ENCODE data around the gene CDKAL1. TPM values are rescaled to one million over a fixed set of nuclear protein-coding genes. Genes with fewer than 3 reads are reported as not detected.
"Not testable (repeated sequence)": the region's sequence is repeated elsewhere in the genome, so short reads cannot be mapped to it uniquely, and the experiment has no call there.

CDKAL1 gene
- 10.2 TPM for total RNA-seq
- long read RNA-seq, transcript CDKAL1-201 (16 exons, 3,272 nt), result major isoform, 5 of 10 reads
- long read RNA-seq, partial matches to known transcripts, result 3 of 10 reads
- long read RNA-seq, other reads (novel, unspliced or antisense), result 2 of 10 reads

DNA sequence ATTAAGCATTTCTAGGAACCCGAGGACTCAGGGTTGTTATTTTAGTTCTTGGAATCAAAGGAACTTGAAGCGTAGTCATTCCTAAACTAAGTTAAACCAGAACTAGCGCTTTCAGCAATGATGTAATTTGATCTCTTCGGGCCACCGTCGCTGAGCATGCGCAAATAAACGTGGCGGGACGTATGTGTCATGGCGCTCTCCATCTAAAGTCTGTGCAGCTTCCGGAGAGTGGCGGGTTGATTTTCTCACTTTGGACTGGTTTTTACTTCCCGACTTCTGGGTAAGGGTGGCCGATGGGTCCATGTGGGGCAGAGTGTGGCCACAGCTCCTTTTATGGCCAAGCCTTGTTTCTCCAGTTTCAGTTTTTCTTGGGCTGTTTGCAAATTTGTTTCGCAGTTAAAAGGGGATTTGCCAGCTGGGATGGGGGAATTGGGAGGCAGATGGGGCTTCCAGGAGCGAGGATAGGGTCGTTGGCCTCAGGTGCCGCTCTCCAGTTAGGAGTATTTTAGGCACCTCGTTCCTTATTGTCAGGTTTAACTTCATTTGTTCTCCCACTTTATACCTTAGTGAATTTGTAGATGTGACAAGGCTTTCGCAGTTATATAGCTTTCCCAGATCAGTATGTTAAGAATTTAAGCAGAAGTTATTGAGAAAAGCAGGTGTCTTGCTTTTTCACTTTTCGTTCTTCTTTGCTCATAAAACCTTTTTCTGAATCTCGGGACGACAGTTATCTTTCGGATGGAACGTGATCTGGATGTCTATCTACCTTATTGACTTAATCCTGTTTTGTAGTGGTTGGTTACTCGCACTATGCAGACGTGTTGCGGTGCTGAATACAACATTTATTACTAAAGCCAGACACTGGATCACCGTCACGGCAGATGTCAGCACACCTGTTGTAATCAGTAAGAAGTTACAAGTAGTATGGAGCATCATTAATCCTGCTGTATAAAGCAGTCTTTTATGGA is at the start of gene CDKAL1:
Gene CDKAL1 (plus strand): TSS at position 163 of the 968 bp plus-strand sequence. CDS start 11,894 bp downstream, outside the sequence.
- ATAC-seq (ENCODE audit: poor library complexity) (peak; percentile 98), DNase-seq (peak; percentile 93)
- intact Hi-C loops (cut with DNase I), result loop anchor here (5.0 kb wide), 1 partner anchor 132 kb away; the partner anchor contains the start of gene E2F3

DNA sequence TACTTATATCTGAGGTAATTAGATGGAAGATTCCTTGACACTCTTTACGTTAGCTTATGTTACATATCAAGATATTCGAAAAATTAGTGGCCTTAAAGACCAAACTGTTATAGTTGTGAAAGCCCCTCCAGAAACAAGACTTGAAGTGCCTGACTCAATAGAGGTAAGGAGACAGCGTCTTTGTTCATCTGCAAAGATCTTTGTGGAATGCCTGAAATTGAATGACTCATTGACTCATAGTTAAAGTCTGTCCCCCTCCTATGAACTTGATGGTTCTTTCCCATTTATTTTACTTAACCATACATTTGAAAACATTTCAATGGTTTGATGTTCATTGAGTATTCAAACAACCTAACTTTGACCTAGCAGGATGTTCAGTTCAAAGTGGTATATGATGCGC is 47.6 kb upstream of the CDKAL1 start:
- intact Hi-C loops (cut with DNase I), result no loop called here
- DNase-seq (no peak), ATAC-seq (ENCODE audit: poor library complexity) (no peak)

DNA sequence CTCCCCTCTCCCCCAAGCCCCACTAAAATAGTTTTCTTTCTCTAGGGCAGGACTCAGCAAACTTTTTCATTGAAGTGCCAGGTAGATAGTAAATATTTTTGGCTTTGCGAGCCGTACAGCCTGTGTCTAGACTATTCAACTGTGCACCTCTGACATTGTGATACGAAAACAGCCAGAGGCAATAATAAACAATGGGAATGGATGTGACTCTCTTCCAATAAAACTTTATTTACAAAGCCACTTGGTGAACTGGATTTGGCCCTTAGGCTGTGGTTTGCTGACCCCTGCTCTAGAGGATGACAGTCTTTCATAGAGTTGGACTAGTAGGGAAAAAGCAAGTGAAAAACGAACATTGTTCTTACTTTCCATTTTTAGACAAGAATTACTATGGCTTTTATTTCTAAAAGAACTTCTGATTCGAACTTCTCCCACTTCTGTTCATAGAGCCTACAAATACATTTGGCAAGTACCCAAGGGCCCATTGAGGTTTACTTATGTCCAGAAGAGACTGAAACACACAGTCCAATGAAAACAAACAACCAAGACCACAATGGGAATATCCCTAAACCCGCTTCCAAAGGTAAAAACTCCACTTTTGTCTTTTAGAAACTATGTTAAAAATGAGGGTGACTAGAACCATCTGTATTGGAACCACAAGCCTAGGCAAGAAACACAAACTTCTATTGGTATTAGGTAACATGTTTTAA is 46.4 kb upstream of the CDKAL1 start:
- intact Hi-C loops (cut with DNase I), result no loop called here
- ATAC-seq (ENCODE audit: poor library complexity) (no peak), DNase-seq (no peak)

DNA sequence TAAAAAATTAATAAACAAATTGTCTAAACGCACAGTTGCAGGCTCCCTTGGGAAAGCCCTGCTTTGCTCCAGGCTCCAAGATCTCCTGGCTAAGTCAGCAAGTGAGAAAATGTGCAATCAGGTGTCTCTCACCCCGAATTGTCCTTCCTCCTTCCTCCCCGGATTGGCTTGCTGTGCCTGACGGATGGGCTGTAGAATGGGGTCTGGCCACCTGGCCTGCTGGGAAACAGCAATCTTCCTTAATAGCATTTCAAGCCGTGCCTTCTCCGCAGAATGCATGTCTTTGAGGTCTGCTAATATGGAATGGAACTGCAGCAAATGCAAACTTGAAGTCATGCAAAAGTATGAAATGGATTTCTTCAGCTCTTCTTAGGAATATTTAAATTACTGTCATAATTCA is 43.7 kb upstream of the CDKAL1 start:
- intact Hi-C loops (cut with DNase I), result no loop called here
- DNase-seq (no peak), ATAC-seq (ENCODE audit: poor library complexity) (no peak)

DNA sequence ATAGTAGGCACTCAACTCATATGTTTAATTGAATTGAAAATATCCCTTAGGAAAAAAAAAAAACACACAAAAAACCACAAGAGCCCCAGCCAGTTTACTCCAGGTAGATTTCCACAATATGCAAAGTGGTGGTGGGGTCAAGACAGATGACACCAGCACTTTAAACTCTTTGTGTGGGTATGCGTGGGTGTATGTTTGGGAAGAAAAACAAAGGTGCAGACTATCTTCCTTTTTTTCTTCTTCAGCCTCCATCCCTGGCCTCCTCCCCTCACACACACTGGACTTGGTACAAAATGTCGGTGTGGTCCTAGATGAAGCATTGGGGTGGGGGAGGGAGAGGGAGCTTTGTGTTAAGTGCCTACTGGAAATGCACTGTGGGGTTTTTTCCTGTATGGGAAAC is 42.2 kb upstream of the CDKAL1 start:
- intact Hi-C loops (cut with DNase I), result no loop called here
- DNase-seq (no peak), ATAC-seq (ENCODE audit: poor library complexity) (no peak)

DNA sequence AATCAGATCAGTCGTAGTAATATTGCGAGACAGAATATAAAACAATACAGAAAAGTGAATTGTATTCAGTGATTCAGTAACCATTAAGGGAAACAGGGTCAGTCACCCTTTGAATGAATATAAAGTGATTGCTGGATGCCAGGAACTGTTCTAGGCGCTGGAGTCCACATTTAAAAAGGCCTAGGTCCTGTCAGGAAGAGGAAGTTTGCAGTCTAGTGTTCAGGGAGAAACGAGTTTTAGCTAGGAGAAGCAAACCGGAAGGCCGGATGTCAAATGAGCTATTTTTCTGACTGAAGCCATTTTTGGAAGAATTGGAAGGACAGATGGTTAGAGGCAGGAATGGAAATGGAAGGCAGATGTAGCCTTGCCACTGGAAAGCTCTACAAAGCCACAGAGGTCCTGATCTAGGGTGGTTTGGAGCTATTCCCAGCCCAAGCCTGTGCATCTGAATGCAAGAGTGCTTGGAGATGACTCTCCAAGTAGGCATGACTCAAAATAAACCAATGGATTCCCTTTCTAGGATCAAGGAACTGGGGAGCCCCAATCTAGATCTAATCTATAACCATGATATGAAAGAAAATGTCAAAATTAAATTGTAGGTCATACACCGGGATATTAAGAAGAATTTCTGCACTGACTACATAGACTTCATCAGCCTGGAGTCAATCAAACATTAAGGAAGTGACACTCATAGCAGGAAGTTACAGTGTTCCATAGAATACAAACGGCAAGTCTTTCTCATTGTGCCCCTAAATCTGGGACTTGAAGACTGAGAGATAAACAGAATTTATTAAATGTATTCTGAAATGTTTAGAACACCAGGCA is 36.8 kb upstream of the CDKAL1 start:
- no peak for DNase-seq
- ATAC-seq (ENCODE audit: poor library complexity), result no peak
- intact Hi-C loops (cut with DNase I), result no loop called here

DNA sequence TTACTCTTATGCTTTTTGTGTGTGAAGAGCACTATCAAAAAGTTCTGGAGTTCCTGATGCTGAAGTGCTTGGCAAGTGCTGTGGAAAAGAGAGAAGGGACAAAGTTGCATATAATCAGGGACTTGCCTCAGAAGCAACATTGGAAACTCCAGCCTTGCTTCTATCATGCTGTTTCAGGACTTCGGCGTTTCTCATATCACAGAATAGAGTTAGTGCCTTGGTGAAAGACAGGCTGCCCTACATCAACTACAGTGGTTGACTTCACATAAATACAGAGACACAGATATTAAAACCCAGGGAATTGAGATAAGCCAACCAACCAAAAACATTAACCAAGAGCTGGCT is 36.2 kb upstream of the CDKAL1 start:
- DNase-seq, result no peak

DNA sequence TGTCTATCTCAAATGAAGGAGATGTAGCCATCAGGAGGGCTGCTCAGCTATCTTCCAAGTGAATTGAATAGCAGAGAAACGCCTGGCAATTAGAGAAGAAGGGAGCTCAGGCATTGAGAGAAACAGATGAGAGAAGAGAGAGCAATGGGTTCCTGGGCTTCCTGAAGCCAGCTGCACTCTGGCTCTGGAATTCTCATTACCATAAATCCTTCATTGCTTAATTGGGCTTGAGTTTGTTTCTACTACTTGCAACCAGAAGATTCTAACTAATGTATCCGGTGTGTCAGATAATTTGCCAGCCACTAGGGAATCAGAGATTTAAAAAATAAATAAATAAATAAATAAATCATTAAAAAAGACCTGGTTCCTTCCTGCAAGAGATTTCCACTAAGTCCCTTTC is 25.0 kb upstream of the CDKAL1 start:
- intact Hi-C loops (cut with DNase I), result no loop called here
- no peak for DNase-seq

More for the DNA sequence above, 36.2 kb upstream of the CDKAL1 start:
- no peak for ATAC-seq (ENCODE audit: poor library complexity)
- intact Hi-C loops (cut with DNase I), result no loop called here

DNA sequence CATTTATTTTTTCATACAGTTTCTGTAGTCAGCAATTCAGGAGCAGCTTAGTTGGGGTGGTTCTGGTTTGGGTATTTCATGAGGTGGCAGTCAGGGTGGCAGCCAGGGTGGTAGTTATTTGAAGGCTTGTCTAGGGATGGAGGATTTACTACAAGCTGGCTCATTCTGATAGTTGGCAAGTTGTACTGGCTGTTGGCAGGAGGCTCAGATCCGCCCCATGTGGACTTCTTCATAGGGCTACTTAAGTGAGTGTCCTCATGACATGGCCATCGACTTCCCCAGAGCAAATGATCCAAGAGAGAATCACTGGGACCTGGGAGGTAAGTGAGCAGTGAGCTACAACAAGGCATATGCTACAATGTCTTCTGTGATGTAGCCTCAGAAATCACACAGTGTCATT is 22.4 kb upstream of the CDKAL1 start:
- DNase-seq (no peak), ATAC-seq (ENCODE audit: poor library complexity) (no peak)
- intact Hi-C loops (cut with DNase I), result no loop called here

More for the DNA sequence above, 25.0 kb upstream of the CDKAL1 start:
- no peak for ATAC-seq (ENCODE audit: poor library complexity)

DNA sequence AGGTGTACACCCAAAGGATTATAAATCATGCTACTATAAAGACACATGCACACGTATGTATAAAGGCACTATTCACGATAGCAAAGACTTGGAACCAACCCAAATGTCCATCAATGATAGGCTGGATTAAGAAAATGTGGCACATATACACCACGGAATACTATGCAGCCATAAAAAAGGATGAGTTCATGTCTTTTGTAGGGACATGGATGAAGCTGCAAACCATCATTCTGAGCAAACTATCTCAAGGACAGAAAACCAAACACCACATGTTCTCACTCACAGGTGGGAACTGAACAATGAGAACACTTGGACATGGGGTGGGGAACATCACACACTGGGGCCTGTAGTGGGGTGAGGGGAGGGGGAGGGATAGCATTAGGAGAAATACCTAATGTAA is 9.0 kb upstream of the CDKAL1 start:
- not testable (repeated sequence) for DNase-seq; ATAC-seq (ENCODE audit: poor library complexity)
- intact Hi-C loops (cut with DNase I), result loop anchor here (5.0 kb wide), 1 partner anchor 433 kb away; no protein-coding TSS in a partner anchor

DNA sequence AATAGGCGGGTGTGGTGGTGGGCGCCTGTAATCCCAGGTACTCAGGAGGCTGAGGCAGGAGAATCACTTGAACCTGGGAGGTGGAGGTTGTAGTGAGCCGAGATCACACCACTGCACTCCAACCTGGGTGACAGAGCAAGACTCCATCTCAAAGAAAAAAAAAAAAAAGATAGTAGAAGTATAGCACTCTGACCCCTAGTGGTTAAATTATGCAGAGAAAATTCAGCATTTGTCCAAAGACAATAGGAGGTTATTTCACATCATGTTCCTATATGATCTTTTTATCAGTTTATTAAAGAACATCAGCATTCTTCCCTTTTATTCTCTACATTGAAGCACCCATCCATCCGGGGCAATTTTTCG is 5.2 kb upstream of the CDKAL1 start:
- not testable (repeated sequence) for DNase-seq
- peak; percentile 84 for ATAC-seq (ENCODE audit: poor library complexity)
- intact Hi-C loops (cut with DNase I), result loop anchor here (5.0 kb wide), 1 partner anchor 437 kb away; no protein-coding TSS in a partner anchor

DNA sequence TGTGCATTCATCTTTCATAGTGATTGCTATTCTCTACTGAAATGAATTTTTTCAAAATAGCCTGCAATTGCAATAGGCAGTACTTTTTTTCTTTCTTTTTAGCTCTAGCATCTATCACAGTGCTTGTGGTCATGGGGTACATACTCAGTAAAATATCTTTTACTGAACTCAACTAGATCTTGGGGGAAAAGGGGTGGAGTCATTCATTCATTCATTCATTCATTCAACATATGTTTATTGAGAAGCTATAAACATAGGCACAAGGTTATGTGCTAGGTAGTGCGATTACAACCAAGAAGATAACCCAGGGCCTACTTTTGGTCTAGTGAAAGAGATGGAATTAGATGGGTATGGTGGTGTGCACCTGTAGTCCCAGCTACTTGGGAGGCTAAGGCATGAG is 1.4 kb upstream of the CDKAL1 start:
- intact Hi-C loops (cut with DNase I), result loop anchor here (5.0 kb wide), 1 partner anchor 131 kb away; the partner anchor contains the start of gene E2F3

DNA sequence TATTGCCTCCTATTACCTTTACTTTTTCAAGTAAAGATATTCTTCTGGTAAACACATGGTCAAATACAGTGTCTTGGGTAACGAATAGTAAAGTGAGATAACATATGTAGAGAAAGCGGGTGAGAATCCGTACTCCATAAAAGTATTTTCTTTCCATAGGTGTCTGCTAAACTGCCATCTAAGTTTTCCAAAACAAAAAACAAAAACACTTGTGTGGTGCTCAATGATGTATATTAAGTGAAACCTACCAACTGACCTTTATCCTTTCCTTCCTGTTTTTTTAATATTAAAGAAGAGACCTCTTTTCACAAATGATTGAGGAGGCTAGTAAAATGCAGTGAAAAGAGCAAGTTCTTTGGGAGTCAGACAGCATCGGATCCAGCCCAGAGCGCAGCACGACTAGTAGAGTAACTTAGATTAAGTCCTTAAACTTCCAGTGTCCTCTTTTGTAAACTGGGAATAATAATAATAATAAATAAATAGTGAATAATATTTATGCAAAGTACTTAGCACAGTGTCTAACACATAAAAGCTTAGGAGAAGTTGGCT is 437 bp upstream of the CDKAL1 start:
- DNase-seq, result no peak
- ATAC-seq (ENCODE audit: poor library complexity), result no peak
- intact Hi-C loops (cut with DNase I), result loop anchor here (5.0 kb wide), 1 partner anchor 132 kb away; the partner anchor contains the start of gene E2F3

More for the DNA sequence above, 1.4 kb upstream of the CDKAL1 start:
- no peak for ATAC-seq (ENCODE audit: poor library complexity)
- no peak for DNase-seq

DNA sequence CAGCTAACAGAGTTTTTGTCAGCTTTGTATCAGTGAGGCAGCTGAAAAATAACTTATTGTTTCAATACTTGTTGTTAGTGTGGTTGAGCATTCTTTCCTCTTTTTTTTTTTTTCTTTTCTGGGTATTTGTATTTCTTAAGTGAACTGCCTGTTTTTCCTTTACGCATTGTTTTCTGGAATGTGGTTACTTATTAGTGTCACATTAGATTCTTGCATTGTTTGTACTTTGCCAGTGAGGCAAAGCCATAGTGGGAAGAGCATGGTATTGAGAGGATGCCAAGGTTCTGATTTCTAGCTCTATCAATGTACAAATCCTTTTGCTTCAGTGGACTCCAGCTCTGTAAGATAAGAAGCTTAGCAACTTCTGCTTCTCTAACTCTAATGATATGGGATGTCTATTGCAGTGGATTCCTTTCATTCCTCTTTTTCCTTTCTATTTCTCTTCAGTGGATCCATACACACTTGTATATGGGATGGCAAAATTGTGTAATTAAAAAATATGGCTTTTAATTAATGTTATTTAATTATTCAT is 3.9 kb downstream of the CDKAL1 start:
- DNase-seq (no peak), ATAC-seq (ENCODE audit: poor library complexity) (no peak)
- intact Hi-C loops (cut with DNase I), result no loop called here

DNA sequence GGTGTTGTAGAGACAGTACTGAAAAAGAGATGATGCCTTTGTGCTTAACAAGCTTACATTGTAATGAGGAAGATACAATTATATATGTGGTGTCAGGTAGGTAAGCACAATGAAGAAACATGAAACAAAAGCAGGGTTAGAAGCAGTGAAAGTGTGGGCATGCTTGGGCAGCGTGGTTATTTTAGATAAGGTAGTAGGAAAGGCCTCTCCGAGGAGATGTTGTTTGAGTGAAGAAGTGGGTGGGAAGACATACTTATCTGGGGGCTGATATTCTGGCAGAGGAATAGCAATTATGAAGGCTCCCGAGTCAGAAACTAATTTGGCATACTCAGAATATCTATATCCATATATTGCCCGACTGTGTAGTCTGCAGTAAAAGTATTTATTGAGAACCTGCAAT is 4.7 kb downstream of the CDKAL1 start:
- intact Hi-C loops (cut with DNase I), result no loop called here
- ATAC-seq (ENCODE audit: poor library complexity) (no peak), DNase-seq (no peak)

DNA sequence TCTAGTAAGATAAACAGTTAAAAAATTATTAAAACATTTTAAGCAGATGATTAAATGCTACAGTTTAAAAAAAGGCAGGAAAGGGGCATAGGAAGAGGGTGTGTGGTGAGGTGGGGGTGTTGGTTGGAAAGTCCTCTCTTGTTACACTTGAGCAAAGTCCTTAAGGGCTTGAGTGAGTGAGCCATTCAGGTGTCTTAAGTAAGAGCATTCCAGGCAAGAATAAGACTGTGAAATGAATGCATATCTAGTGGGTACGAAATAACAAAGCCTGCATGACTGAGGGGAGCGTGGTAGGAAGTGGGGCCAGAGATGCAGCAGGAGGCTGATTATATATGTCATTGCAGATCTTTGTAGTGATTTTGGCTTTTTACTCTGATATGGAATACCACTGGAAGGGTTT is 5.1 kb downstream of the CDKAL1 start:
- ATAC-seq (ENCODE audit: poor library complexity) (no peak), DNase-seq (no peak)
- intact Hi-C loops (cut with DNase I), result no loop called here

DNA sequence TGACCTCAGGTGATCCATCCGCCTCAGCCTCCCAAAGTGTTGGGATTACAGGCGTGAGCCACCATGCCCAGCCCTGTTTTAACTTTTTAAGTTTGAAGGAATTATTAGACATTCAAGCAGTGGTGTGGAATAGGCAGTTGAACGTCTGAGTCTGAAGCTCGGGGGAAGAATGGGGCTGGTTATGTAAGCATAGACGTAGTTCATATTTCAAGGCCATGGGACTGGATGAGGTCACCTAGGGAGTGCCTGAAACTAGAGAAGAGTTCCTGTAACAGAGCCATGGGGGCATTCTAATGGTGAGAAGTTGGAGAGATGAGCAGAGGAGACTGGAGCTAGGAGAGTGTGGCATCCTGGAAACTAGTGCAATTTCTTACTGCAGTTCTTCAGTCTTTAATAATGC is 6.4 kb downstream of the CDKAL1 start:
- DNase-seq (no peak), ATAC-seq (ENCODE audit: poor library complexity) (no peak)
- intact Hi-C loops (cut with DNase I), result no loop called here

DNA sequence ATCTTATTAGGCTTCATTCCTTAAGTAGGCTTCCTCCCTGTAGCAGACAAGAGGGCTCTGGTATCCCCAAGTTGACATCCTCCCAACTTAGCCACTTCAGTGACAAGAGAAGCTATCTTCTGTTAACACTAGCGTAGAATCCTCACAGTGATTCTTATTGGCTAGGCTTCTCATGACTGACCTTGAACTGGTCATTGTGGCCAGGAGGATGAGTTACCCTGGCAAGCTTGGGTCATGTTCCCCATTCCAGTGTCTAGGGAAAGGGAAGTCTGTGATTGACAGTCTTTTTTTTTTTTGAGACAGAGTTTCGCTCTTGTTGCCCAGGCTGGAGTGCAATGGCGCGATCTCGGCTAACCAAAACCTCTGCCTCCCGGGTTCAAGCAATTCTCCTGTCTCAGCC is 7.1 kb downstream of the CDKAL1 start:
- intact Hi-C loops (cut with DNase I), result no loop called here
- no peak for DNase-seq
- no peak for ATAC-seq (ENCODE audit: poor library complexity)
